ENCODE data around the gene CFAP161. TPM values are rescaled to one million over a fixed set of nuclear protein-coding genes. Genes with fewer than 3 reads are reported as not detected.

Gene CFAP161
- total and polyA plus RNA-seq, 8 donors = 0.08 to 0.25 (median 0.16) TPM; not detected in 1

DNA sequence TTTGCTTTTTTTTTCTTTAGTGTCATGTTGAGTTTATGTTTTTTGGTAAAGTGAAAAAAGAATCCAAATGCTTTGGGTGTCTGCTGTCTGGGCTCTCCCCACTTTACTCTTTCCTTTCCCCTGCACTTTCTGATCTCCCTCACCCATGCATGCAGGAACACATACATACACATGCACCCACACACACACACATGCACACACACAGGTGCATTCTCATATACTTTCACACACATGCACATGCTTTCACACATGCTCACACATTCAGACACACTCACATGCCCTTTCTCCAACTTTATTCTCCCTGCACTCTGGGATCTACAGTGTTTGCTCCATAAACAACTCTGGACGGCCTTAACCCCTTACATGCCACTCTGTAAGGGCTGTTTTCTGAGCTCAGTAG, 46.4 kb upstream of the CFAP161 start:
- 19 to 33% methylated on average over 1 of the region's 1 CpG for WGBS, 2 donors
- ATAC-seq = no peak

GRCh38 chr15:81088470-81089013, 45.5 kb upstream of the CFAP161 start:
- no peak for DNase-seq
- no peak overlapping the region for H3K4me3 ChIP-seq
- H3K9me3 ChIP-seq = no peaks in the 10 kb centered on the region
- H3K27me3 ChIP-seq = no peaks in the 10 kb centered on the region
- intact Hi-C loops (cut with DNase I) = no loop called here
- no peak overlapping the region for H3K27ac ChIP-seq
- 75 to 77% methylated on average over 5 of the region's 5 CpGs for WGBS, 2 donors
- no peak for ATAC-seq
- H3K36me3 ChIP-seq = no peaks in the 10 kb centered on the region
- peaks cover 10 to 15% (median 12%) of the 10 kb centered on the region in 3 donors for H3K4me1 ChIP-seq
- no peak for FAIRE-seq
- TF ChIP-seq, protein P1, sequence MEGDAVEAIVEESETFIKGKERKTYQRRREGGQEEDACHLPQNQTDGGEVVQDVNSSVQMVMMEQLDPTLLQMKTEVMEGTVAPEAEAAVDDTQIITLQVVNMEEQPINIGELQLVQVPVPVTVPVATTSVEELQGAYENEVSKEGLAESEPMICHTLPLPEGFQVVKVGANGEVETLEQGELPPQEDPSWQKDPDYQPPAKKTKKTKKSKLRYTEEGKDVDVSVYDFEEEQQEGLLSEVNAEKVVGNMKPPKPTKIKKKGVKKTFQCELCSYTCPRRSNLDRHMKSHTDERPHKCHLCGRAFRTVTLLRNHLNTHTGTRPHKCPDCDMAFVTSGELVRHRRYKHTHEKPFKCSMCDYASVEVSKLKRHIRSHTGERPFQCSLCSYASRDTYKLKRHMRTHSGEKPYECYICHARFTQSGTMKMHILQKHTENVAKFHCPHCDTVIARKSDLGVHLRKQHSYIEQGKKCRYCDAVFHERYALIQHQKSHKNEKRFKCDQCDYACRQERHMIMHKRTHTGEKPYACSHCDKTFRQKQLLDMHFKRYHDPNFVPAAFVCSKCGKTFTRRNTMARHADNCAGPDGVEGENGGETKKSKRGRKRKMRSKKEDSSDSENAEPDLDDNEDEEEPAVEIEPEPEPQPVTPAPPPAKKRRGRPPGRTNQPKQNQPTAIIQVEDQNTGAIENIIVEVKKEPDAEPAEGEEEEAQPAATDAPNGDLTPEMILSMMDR (IDR thresholded peaks at IDR 0.05) = no peak

More for the DNA sequence above, 46.4 kb upstream of the CFAP161 start:
- no peak overlapping the region for H3K27ac ChIP-seq
- H3K9me3 ChIP-seq = no peaks in the 10 kb centered on the region
- no peak overlapping the region for H3K4me3 ChIP-seq
- no peaks in the 10 kb centered on the region for H3K27me3 ChIP-seq
- intact Hi-C loops (cut with DNase I) = no loop called here
- DNase-seq (no peak), FAIRE-seq (no peak)
- TF ChIP-seq, protein P1 (IDR thresholded peaks at IDR 0.05) = no peak
- H3K4me1 ChIP-seq = peaks cover 7 to 10% (median 9%) of the 10 kb centered on the region in 3 donors
- no peaks in the 10 kb centered on the region for H3K36me3 ChIP-seq

DNA sequence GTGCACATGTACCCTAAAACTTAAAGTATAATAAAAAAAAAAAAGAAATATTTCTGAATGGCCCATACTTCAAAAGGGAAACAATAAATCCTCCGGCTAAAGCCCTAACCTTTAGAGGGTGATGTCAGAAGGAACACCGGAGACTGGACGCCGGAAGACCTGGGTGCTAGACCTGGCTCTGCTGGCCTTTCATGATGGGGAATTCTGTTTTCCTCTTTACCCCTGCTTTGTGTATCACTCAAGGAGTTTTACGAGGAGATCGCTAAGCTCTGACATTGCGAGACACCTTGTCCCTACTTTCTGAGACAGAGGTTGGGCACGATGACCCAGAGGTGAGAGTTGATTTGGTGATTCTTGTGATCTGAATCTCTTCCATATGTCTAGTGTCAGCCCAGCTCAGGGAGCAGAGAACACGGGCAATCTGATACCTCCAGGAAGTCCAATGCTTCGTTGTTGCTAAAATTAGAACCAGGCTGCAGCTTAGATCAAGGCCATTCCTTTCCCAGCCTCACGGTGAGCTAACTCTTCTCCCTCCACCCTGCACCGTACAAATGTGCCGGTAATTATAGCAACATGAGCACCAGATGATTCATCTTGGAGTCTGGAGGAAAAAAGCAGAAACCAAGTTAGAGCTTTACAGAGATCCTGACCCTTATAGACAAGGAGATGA, 42.0 kb upstream of the CFAP161 start:
- Histone ChIP-seq H3K4me1 (peaks cover 7 to 15% (median 12%) of the 10 kb centered on the region in 3 donors), H3K27me3 (no peaks in the 10 kb centered on the region), H3K36me3 (no peaks in the 10 kb centered on the region), H3K9me3 (no peaks in the 10 kb centered on the region), H3K4me3 (no peak overlapping the region), H3K27ac (peak overlapping the region in 2 of 4 donors; percentile 78 to 81)
- FAIRE-seq (no peak), ATAC-seq (peak; percentile 92 to 98 (median 97)), DNase-seq (peak in 4 of 6 donors; percentile 32 to 73 (median 60))
- TF ChIP-seq, protein P1 (IDR thresholded peaks at IDR 0.05) = no peak
- intact Hi-C loops (cut with DNase I) = no loop called here
- 42 to 49% methylated on average over 13 of the region's 13 CpGs for WGBS, 2 donors

- peak; percentile 20 to 38 (median 29) for ATAC-seq
- WGBS, 2 donors = 15 to 33% methylated on average over 5 of the region's 5 CpGs
- no peaks in the 10 kb centered on the region for H3K27me3 ChIP-seq
- peaks cover 7 to 15% (median 12%) of the 10 kb centered on the region in 3 donors for H3K4me1 ChIP-seq
- TF ChIP-seq, protein P1 (IDR thresholded peaks at IDR 0.05) = no peak
- H3K36me3 ChIP-seq = no peaks in the 10 kb centered on the region
- peak in 1 of 6 donors; percentile 38 for DNase-seq
- FAIRE-seq = no peak
- intact Hi-C loops (cut with DNase I) = no loop called here
- peak overlapping the region in 2 of 4 donors; percentile 78 to 81 for H3K27ac ChIP-seq
- no peak overlapping the region for H3K4me3 ChIP-seq
- no peaks in the 10 kb centered on the region for H3K9me3 ChIP-seq
Measured at GRCh38 chr15:81092559-81092902, 41.5 kb upstream of the CFAP161 start.

DNA sequence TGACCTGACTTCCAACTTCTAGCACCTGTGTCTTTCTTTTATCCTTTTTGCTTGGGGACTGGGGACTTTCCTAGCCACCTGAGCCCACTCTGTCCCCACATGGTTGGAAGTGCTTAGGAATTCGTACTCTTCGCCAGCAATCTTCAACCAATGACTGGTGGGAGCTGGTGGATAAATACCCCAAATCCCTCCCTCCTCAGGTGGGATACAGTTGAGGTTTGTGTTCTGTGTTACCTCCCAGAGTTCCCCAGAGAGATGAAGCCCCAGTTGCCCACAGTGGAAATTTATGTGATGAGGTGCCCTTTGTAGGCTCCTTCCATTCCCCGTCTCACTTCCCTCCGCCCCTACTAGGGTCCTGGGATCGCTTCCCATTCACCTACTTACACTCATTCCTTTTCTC, 40.1 kb upstream of the CFAP161 start:
- peaks cover 7 to 15% (median 12%) of the 10 kb centered on the region in 3 donors for H3K4me1 ChIP-seq
- ATAC-seq = no peak
- no peaks in the 10 kb centered on the region for H3K36me3 ChIP-seq
- H3K9me3 ChIP-seq = no peaks in the 10 kb centered on the region
- intact Hi-C loops (cut with DNase I) = no loop called here
- TF ChIP-seq, protein P1 (IDR thresholded peaks at IDR 0.05) = no peak
- 97 to 98% methylated on average over 5 of the region's 5 CpGs for WGBS, 2 donors
- no peak overlapping the region for H3K4me3 ChIP-seq
- no peaks in the 10 kb centered on the region for H3K27me3 ChIP-seq
- FAIRE-seq = no peak
- H3K27ac ChIP-seq = no peak overlapping the region
- no peak for DNase-seq
